Activated CD4-positive, CD25-positive, alpha-beta regulatory T cell treated with anti-CD3 and anti-CD28 coated beads, Interleukin-2, amount 50 U/mL, for 24 hours (primary cell): ENCODE data around the gene KLK4.

Experiments
- ATAC-seq, 2 donors: fragments of 150-1000 bp; cut with Tn5 transposase; one replicate each; pipeline ENCODE4 v1.10.0; 2021; ENCODE audit warnings: mild to moderate bottlenecking in 1 of 2, moderate library complexity in 1 of 2

Gene KLK4

DNA sequence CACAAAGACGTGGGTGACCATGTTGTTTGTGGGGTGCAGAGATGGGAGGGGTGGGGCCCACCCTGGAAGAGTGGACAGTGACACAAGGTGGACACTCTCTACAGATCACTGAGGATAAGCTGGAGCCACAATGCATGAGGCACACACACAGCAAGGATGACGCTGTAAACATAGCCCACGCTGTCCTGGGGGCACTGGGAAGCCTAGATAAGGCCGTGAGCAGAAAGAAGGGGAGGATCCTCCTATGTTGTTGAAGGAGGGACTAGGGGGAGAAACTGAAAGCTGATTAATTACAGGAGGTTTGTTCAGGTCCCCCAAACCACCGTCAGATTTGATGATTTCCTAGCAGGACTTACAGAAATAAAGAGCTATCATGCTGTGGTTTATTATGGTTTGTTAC, 32.3 kb downstream of the KLK4 start:
- ATAC-seq, result no peak

- ATAC-seq, result no peak
These were observed 33.9 kb downstream of the KLK4 start for GRCh38 chr19:50877338-50877737.

DNA sequence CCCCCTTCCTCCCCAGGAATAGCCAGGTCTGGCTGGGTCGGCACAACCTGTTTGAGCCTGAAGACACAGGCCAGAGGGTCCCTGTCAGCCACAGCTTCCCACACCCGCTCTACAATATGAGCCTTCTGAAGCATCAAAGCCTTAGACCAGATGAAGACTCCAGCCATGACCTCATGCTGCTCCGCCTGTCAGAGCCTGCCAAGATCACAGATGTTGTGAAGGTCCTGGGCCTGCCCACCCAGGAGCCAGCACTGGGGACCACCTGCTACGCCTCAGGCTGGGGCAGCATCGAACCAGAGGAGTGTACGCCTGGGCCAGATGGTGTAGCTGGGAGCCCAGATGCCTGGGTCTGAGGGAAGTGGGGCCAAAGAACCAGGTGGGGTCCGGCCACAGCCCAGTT, 34.7 kb downstream of the KLK4 start:
- no peak for ATAC-seq

DNA sequence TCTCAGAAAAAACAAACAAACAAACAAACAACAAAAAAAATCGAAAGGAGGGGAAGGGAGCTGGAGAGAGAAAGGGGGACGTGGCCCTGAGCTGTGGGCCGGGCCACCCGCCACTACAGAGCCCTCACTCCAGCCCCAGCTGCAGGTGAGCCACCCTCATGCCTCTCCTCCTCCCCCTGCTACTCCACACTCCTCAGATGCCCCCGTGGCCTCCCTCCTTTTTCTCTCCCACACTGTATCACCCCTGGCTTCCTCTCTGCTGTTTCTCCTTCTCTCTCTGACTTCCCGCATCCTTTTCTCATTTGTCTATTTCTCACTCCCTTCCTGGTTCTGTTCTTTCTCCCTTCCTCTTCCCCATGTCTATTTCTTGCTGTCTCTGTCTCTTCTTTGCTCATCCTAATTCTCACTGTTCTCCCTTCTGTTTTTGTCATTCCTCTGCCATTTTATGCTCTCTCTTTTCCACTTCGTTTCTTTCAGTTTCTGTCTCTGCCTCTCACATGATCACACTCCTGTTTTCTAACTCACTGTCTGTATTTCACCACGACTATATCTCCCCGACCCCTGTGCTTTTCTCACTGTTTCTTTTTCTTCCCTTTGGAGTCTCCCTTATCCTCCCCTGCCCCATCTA, 35.3 kb downstream of the KLK4 start:
- no peak for ATAC-seq

DNA sequence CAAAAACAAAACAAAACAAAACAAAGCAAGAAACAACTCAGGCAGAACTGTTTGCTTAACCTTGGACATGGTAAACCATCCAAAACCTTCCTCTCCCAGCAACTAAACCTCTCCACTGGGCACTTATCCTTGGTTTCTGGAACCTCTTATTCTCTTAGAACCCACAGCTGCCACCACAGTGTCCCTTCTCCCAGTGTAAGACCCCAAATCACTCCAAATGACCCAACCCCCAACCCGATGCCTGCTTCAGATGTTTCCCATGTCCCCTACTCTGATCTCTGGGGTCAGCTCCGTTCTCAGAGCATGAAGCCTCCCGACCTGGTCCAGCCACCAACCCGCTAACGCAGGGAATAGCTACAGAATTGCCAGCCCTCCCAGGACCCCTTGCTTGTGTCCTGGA, 37.0 kb downstream of the KLK4 start:
- no peak for ATAC-seq

- no peak for ATAC-seq
These were observed 38.1 kb downstream of the KLK4 start, which contains the start of gene KLK2 for GRCh38 chr19:50873056-50873455. KLK2 (plus strand) TSS chr19:50873439; CDS start chr19:50873474, 35 bp downstream.

- no peak for ATAC-seq
These were observed 40.6 kb downstream of the KLK4 start for GRCh38 chr19:50870417-50871089.

DNA sequence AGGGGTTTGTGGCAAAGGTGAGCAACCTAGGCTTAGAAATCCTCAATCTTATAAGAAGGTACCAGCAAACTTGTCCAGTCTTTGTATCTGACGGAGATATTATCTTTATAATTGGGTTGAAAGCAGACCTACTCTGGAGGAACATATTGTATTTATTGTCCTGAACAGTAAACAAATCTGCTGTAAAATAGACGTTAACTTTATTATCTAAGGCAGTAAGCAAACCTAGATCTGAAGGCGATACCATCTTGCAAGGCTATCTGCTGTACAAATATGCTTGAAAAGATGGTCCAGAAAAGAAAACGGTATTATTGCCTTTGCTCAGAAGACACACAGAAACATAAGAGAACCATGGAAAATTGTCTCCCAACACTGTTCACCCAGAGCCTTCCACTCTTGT, 41.7 kb downstream of the KLK4 start:
- no peak for ATAC-seq

DNA sequence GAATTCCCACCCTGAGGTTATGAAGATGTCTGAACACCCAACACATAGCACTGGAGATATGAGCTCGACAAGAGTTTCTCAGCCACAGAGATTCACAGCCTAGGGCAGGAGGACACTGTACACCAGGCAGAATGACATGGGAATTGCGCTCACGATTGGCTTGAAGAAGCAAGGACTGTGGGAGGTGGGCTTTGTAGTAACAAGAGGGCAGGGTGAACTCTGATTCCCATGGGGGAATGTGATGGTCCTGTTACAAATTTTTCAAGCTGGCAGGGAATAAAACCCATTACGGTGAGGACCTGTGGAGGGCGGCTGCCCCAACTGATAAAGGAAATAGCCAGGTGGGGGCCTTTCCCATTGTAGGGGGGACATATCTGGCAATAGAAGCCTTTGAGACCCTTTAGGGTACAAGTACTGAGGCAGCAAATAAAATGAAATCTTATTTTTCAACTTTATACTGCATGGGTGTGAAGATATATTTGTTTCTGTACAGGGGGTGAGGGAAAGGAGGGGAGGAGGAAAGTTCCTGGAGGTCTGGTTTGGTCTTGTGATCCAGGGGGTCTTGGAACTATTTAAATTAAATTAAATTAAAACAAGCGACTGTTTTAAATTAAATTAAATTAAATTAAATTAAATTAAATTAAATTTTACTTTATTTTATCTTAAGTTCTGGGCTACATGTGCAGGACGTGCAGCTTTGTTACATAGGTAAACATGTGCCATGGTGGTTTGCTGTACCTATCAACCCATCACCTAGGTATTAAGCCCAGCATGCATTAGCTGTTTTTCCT, 49.5 kb downstream of the KLK4 start:
- no peak for ATAC-seq

DNA sequence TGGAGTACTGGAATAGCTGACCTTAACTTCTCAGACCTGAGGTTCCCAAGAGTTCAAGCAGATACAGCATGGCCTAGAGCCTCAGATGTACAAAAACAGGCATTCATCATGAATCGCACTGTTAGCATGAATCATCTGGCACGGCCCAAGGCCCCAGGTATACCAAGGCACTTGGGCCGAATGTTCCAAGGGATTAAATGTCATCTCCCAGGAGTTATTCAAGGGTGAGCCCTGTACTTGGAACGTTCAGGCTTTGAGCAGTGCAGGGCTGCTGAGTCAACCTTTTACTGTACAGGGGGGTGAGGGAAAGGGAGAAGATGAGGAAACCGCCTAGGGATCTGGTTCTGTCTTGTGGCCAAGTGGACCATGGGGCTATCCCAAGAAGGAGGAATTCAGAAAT, 50.2 kb downstream of the KLK4 start:
- ATAC-seq, result no peak

DNA sequence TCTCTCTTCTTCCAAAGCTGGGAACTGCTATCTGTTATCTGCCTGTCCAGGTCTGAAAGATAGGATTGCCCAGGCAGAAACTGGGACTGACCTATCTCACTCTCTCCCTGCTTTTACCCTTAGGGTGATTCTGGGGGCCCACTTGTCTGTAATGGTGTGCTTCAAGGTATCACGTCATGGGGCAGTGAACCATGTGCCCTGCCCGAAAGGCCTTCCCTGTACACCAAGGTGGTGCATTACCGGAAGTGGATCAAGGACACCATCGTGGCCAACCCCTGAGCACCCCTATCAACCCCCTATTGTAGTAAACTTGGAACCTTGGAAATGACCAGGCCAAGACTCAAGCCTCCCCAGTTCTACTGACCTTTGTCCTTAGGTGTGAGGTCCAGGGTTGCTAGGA, 51.3 kb downstream of the KLK4 start:
- no peak for ATAC-seq

GRCh38 chr19:50858886-50859285, 52.3 kb downstream of the KLK4 start:
- no peak for ATAC-seq

DNA sequence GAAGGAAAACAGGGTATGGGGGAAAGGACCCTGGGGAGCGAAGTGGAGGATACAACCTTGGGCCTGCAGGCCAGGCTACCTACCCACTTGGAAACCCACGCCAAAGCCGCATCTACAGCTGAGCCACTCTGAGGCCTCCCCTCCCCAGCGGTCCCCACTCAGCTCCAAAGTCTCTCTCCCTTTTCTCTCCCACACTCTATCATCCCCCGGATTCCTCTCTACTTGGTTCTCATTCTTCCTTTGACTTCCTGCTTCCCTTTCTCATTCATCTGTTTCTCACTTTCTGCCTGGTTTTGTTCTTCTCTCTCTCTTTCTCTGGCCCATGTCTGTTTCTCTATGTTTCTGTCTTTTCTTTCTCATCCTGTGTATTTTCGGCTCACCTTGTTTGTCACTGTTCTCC, 53.8 kb downstream of the KLK4 start:
- no peak for ATAC-seq
